ENCODE data around the gene IL10RB. TPM values are rescaled to one million over a fixed set of nuclear protein-coding genes. Genes with fewer than 3 reads are reported as not detected.

The IL10RB gene
- total RNA-seq, 1 donor from 2014 or later = 19.0 TPM

DNA sequence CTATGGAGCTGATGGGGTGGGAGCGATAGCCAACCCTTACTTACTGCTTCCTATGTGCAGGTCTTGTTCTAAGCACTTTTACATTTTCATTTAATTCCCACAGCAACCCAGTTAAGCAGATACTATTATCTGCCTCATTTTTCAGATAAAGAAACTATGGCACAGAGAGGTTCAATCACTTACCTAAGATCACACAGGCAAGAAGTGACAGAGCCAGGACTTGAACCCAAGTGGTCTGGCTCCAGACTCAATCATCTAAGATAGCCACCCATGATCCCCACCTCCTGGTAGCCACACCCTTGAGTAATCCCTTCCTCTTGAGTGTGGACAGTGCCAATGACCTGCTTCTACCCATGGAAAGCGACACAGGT lies 35.5 kb downstream of the IL10RB start:
- Mint-ChIP-seq H3K27me3 (ENCODE audit: low read depth) (no peaks in the 10 kb centered on the region), H3K9me3 (ENCODE audit: low read depth) (no peaks in the 10 kb centered on the region), H3K27ac (ENCODE audit: unreplicated experiment) (no peak overlapping the region), H3K4me1 (ENCODE audit: low read depth) (peaks cover 3% of the 10 kb centered on the region), H3K4me3 (ENCODE audit: unreplicated experiment) (no peak overlapping the region), H3K36me3 (ENCODE audit: low read depth) (peaks cover 2% of the 10 kb centered on the region)
- TF ChIP-seq, protein P1, sequence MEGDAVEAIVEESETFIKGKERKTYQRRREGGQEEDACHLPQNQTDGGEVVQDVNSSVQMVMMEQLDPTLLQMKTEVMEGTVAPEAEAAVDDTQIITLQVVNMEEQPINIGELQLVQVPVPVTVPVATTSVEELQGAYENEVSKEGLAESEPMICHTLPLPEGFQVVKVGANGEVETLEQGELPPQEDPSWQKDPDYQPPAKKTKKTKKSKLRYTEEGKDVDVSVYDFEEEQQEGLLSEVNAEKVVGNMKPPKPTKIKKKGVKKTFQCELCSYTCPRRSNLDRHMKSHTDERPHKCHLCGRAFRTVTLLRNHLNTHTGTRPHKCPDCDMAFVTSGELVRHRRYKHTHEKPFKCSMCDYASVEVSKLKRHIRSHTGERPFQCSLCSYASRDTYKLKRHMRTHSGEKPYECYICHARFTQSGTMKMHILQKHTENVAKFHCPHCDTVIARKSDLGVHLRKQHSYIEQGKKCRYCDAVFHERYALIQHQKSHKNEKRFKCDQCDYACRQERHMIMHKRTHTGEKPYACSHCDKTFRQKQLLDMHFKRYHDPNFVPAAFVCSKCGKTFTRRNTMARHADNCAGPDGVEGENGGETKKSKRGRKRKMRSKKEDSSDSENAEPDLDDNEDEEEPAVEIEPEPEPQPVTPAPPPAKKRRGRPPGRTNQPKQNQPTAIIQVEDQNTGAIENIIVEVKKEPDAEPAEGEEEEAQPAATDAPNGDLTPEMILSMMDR (IDR thresholded peaks at IDR 0.05) = no peak
- no peak for DNase-seq (ENCODE audit: low spot score)

DNA sequence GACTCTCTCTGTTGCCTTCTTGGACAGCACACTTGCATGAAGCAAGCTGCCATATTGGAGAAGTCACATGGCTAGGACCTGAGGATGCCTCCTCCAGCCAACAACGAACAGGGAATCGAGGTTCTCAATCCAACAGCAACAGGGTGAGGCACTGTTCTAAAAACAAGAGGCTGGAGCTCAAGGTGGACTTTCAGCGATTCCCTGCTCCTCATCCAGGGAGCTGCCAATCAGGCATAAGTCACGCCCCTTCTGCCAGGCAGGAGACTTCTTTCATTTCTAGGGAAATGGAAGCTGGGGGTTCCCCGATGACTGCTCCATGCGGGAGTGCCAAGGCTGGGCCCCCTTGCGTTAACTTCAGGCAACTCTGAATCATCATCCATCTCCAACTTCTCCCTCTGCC lies 35.9 kb downstream of the IL10RB start:
- Mint-ChIP-seq H3K36me3 (ENCODE audit: low read depth) (peaks cover 2% of the 10 kb centered on the region), H3K9me3 (ENCODE audit: low read depth) (no peaks in the 10 kb centered on the region), H3K4me1 (ENCODE audit: low read depth) (peaks cover 3% of the 10 kb centered on the region), H3K27me3 (ENCODE audit: low read depth) (peaks cover 2% of the 10 kb centered on the region), H3K27ac (ENCODE audit: unreplicated experiment) (no peak overlapping the region), H3K4me3 (ENCODE audit: unreplicated experiment) (no peak overlapping the region)
- TF ChIP-seq, protein P1 (IDR thresholded peaks at IDR 0.05) = no peak
- no peak for DNase-seq (ENCODE audit: low spot score)

- no peak overlapping the region for H3K4me3 Mint-ChIP-seq (ENCODE audit: unreplicated experiment)
- H3K9me3 Mint-ChIP-seq (ENCODE audit: low read depth) = no peaks in the 10 kb centered on the region
- TF ChIP-seq, protein P1 (IDR thresholded peaks at IDR 0.05) = no peak
- DNase-seq (ENCODE audit: low spot score) = no peak
- H3K4me1 Mint-ChIP-seq (ENCODE audit: low read depth) = peaks cover 3% of the 10 kb centered on the region
- no peak overlapping the region for H3K27ac Mint-ChIP-seq (ENCODE audit: unreplicated experiment)
- H3K27me3 Mint-ChIP-seq (ENCODE audit: low read depth) = peaks cover 3% of the 10 kb centered on the region
- H3K36me3 Mint-ChIP-seq (ENCODE audit: low read depth) = no peaks in the 10 kb centered on the region
These were observed 36.6 kb downstream of the IL10RB start for GRCh38 chr21:33302796-33303195.

GRCh38 chr21:33305344-33305671 lies 39.1 kb downstream of the IL10RB start:
- peaks cover 3% of the 10 kb centered on the region for H3K27me3 Mint-ChIP-seq (ENCODE audit: low read depth)
- DNase-seq (ENCODE audit: low spot score) = no peak
- H3K9me3 Mint-ChIP-seq (ENCODE audit: low read depth) = peaks cover 8% of the 10 kb centered on the region
- TF ChIP-seq, protein P1 (IDR thresholded peaks at IDR 0.05) = no peak
- no peaks in the 10 kb centered on the region for H3K36me3 Mint-ChIP-seq (ENCODE audit: low read depth)
- H3K27ac Mint-ChIP-seq (ENCODE audit: unreplicated experiment) = no peak overlapping the region
- H3K4me3 Mint-ChIP-seq (ENCODE audit: unreplicated experiment) = no peak overlapping the region
- H3K4me1 Mint-ChIP-seq (ENCODE audit: low read depth) = peaks cover 4% of the 10 kb centered on the region

DNA sequence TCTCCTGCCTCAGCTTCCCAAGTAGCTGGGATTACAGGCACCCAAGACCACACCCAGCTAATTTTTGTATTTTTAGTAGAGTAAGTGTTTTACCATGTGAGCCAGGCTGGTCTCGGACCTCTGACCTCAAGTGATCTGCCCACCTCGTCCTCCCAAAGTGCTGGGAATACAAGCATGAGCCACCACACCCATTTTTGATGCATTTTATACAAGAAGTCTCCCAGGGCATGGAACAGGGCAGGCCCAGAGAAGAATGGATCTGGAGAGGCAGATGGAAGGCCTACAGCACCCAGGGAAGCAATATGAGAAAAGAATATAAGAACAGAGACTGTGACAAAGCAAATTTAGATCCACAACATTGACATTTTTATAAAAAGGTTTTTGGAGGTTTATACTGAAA lies 39.8 kb downstream of the IL10RB start:
- H3K9me3 Mint-ChIP-seq (ENCODE audit: low read depth) = peaks cover 9% of the 10 kb centered on the region
- TF ChIP-seq, protein P1 (IDR thresholded peaks at IDR 0.05) = no peak
- H3K27me3 Mint-ChIP-seq (ENCODE audit: low read depth) = peaks cover 3% of the 10 kb centered on the region
- H3K27ac Mint-ChIP-seq (ENCODE audit: unreplicated experiment) = no peak overlapping the region
- no peak for DNase-seq (ENCODE audit: low spot score)
- no peak overlapping the region for H3K4me3 Mint-ChIP-seq (ENCODE audit: unreplicated experiment)
- H3K36me3 Mint-ChIP-seq (ENCODE audit: low read depth) = no peaks in the 10 kb centered on the region
- H3K4me1 Mint-ChIP-seq (ENCODE audit: low read depth) = peaks cover 4% of the 10 kb centered on the region
